Measurements from ENCODE around the gene SOX11.

GRCh38 chr2:5719629-5720334 is 27.6 kb downstream of the SOX11 start:
- no peak for TF ChIP-seq EZH2 (IDR thresholded peaks at IDR 0.05; ENCODE audit: low read depth)
- TF ChIP-seq CTCF (conservative IDR thresholded peaks at IDR 0.05) = no peak
